Measurements from ENCODE around the gene ATP10A. TPM values are rescaled to one million over a fixed set of nuclear protein-coding genes. Genes with fewer than 3 reads are reported as not detected.

ATP10A gene
- total and polyA plus RNA-seq, 2 of the 8 experiments (the other 6 are each of a cell fraction or from before 2014, with no cell fraction given), result 2.0 to 2.8 TPM

GRCh38 chr15:25875566-25875965 is 12.4 kb upstream of the ATP10A start (continued):
- no peak for TF ChIP-seq MAFK (IDR thresholded peaks at IDR 0.05; ENCODE audit: low read depth, low read length)

GRCh38 chr15:25874379-25874778 is 11.3 kb upstream of the ATP10A start:
- H4K8ac ChIP-seq (ENCODE audit: extremely low read depth, insufficient read depth, low read length), result no peak overlapping the region
- H2BK120ac ChIP-seq (replicated peaks; ENCODE audit: low read depth, low read length), result no peak overlapping the region
- no peaks in the 10 kb centered on the region for H3K79me2 ChIP-seq (ENCODE audit: control insufficient read depth in 1 of 2, insufficient read depth in 2 of 2, low read length in 2 of 2)
- DNase-seq (ENCODE audit: low read depth in 1 of 2, low spot score in 2 of 2), result no peak
- no peak overlapping the region for H2BK5ac ChIP-seq (ENCODE audit: low read depth, low read length)
- no peak overlapping the region for H2AK5ac ChIP-seq (ENCODE audit: low read depth, low read length)
- no peak overlapping the region for H3K9ac ChIP-seq (replicated peaks in 1 of 4; ENCODE audit: extremely low read depth in 1 of 4, low read depth in 3 of 4, low read length in 3 of 4)
- H3K23me2 ChIP-seq (ENCODE audit: low read depth, low read length), result peaks cover 2% of the 10 kb centered on the region; the same call in 1 of the 2 replicates
- no peak overlapping the region for H4K5ac ChIP-seq (ENCODE audit: insufficient read length, low read depth, low read length)
- H3K4me3 ChIP-seq (ENCODE audit: extremely low read depth in 1 of 4, insufficient read depth in 2 of 4, low read depth in 3 of 4, low read length in 4 of 4), result no peak overlapping the region
- ChIA-PET CTCF (ENCODE audit: partially characterized antibody) (no interaction called here), POLR2A (ENCODE audit: partially characterized antibody) (no interaction called here)
- H3K27me3 ChIP-seq (replicated peaks in 1 of 4; ENCODE audit: control insufficient read depth in 3 of 4, extremely low read depth in 1 of 4, insufficient read depth in 3 of 4, low read length in 3 of 4), result peaks cover 0 to 1% (median 0%) of the 10 kb centered on the region in 4 experiments; a peak in 1 of 7 replicates
- H3K56ac ChIP-seq (replicated peaks; ENCODE audit: insufficient read length, low read depth, low read length), result no peak overlapping the region
- FAIRE-seq, result no peak
- H4K91ac ChIP-seq (replicated peaks; ENCODE audit: insufficient read length, low read length), result no peak overlapping the region
- no peak overlapping the region for H2BK15ac ChIP-seq (ENCODE audit: low read length)
- no peaks in the 10 kb centered on the region for H3K4me1 ChIP-seq (replicated peaks in 1 of 4; ENCODE audit: control insufficient read depth in 3 of 4, insufficient read depth in 4 of 4, low read length in 3 of 4)
- H3K4me2 ChIP-seq (ENCODE audit: insufficient read depth in 1 of 2, low read depth in 2 of 2, low read length in 2 of 2), result no peak overlapping the region
- H3K79me1 ChIP-seq (ENCODE audit: low read depth, low read length), result no peaks in the 10 kb centered on the region
- no peak overlapping the region for H3K4ac ChIP-seq (replicated peaks; ENCODE audit: insufficient read length, low read depth, low read length)
- no peaks in the 10 kb centered on the region for H3K36me3 ChIP-seq (ENCODE audit: control insufficient read depth in 2 of 4, insufficient read depth in 4 of 4, low read length in 3 of 4)
- no peak overlapping the region for H2BK12ac ChIP-seq (ENCODE audit: low read depth, low read length)
- no peak overlapping the region for H3K23ac ChIP-seq (ENCODE audit: insufficient read length)
- no peak overlapping the region for H3K18ac ChIP-seq (ENCODE audit: extremely low read depth, low read length)
- no peak overlapping the region for H2BK20ac ChIP-seq (ENCODE audit: low read length)
- H3K14ac ChIP-seq (ENCODE audit: insufficient read length), result no peak overlapping the region
- H4K20me1 ChIP-seq (replicated peaks in 1 of 2; ENCODE audit: control insufficient read depth in 1 of 2, insufficient read depth in 2 of 2, low read length in 2 of 2), result no peaks in the 10 kb centered on the region
- H2AFZ ChIP-seq (ENCODE audit: low read length), result no peak overlapping the region
- H3K27ac ChIP-seq (ENCODE audit: low read depth, low read length), result no peak overlapping the region
- no peaks in the 10 kb centered on the region for H3K9me3 ChIP-seq (ENCODE audit: insufficient read depth in 2 of 2, low read depth in 1 of 2, low read length in 1 of 2)
- no peak for TF ChIP-seq EZH2 (IDR thresholded peaks at IDR 0.05; ENCODE audit: low read depth, low read length, severe bottlenecking)
- no peak for TF ChIP-seq HDAC2 (IDR thresholded peaks at IDR 0.05; ENCODE audit: borderline replicate concordance in 1 of 2, low read depth in 2 of 2, low read length in 2 of 2)
- TF ChIP-seq RXRA (IDR thresholded peaks at IDR 0.05; ENCODE audit: insufficient read depth, low read depth, low read length), result no peak
- TF ChIP-seq CEBPB (IDR thresholded peaks at IDR 0.05; ENCODE audit: low read depth, low read length), result no peak
- TF ChIP-seq JUND (IDR thresholded peaks at IDR 0.05; ENCODE audit: low read length), result no peak
- TF ChIP-seq SIN3A (conservative IDR thresholded peaks at IDR 0.05 in 1 of 2, IDR thresholded peaks at IDR 0.05 in 1 of 2; ENCODE audit: low read depth in 1 of 2, low read length in 2 of 2), result no peak
- no peak for TF ChIP-seq ZNF274 (IDR thresholded peaks at IDR 0.05; ENCODE audit: borderline replicate concordance, extremely low read depth, low read length)
- TF ChIP-seq YY1 (IDR thresholded peaks at IDR 0.05; ENCODE audit: low read depth, low read length), result no peak
- TF ChIP-seq GTF2F1 (IDR thresholded peaks at IDR 0.05; ENCODE audit: borderline replicate concordance, low read depth, low read length), result no peak
- TF ChIP-seq BACH1 (IDR thresholded peaks at IDR 0.05; ENCODE audit: low read length), result no peak
- no peak for TF ChIP-seq NANOG (IDR thresholded peaks at IDR 0.05; ENCODE audit: insufficient read depth, low read depth, low read length, poor library complexity, severe bottlenecking)

Data from H1 (cell line).